ENCODE measurements around the gene ANXA6.

GRCh38 chr5:151153300-151153699 lies 4.3 kb downstream of the ANXA6 start:
- TF ChIP-seq CTCF (IDR thresholded peaks at IDR 0.05 in 8 of 11, conservative IDR thresholded peaks at IDR 0.05 in 3 of 11) (no peak), POLR2A (IDR thresholded peaks at IDR 0.05) (no peak)
